Trophoblast cell (in vitro differentiated cells and primary cell): Measurements from ENCODE around the gene PRXL2B.
A peak's percentile ranks its signal among the peaks of the same experiment; 100 is the strongest.

Source experiments
- DNase-seq, 2 donors: peaks; one replicate each; pipeline ENCODE4 v3.0.0-alpha.2; 2016
- H2AFZ ChIP-seq: 2 replicates; pipeline ENCODE4 v1.6.1; 2013; ENCODE audit warnings: low read length, moderate library complexity, mild to moderate bottlenecking; ENCODE audit not compliant: insufficient read depth, poor library complexity
- H2AK5ac ChIP-seq: 2 replicates; pipeline ENCODE4 v1.6.1; 2013; ENCODE audit warnings: mild to moderate bottlenecking, low read length
- H2BK120ac ChIP-seq: 2 replicates; pipeline ENCODE4 v1.6.1; 2013; ENCODE audit warnings: low read length, mild to moderate bottlenecking, moderate library complexity; ENCODE audit not compliant: insufficient read depth, poor library complexity
- H2BK12ac ChIP-seq: 2 replicates; pipeline ENCODE4 v1.6.1; 2013; ENCODE audit warnings: mild to moderate bottlenecking, low read length, moderate library complexity
- H2BK5ac ChIP-seq: 2 replicates; pipeline ENCODE4 v1.6.1; 2013; ENCODE audit warnings: low read length, low read depth, moderate library complexity, mild to moderate bottlenecking; ENCODE audit not compliant: poor library complexity
- H3K14ac ChIP-seq: 2 replicates; pipeline ENCODE4 v1.6.1; 2013; ENCODE audit warnings: mild to moderate bottlenecking, low read length
- H3K18ac ChIP-seq: 2 replicates; pipeline ENCODE4 v1.6.1; 2013; ENCODE audit warnings: mild to moderate bottlenecking, low read length
- H3K23ac ChIP-seq: 2 replicates; pipeline ENCODE4 v1.6.1; 2013; ENCODE audit warnings: low read length
- H3K27ac ChIP-seq: 2 replicates; pipeline ENCODE4 v1.5.1; 2013; ENCODE audit warnings: low read depth, mild to moderate bottlenecking, inconsistent platforms, low read length, moderate library complexity
- H3K27me3 ChIP-seq: 2 replicates; pipeline ENCODE4 v1.6.1; 2013; ENCODE audit warnings: inconsistent platforms, mild to moderate bottlenecking, low read length, moderate library complexity; ENCODE audit not compliant: insufficient read depth
- H3K36me3 ChIP-seq, 2 experiments: 1 replicate in 1 of 2; 2 replicates in 1 of 2; pipeline ENCODE4 v1.6.1; 2013; ENCODE audit warnings: low read length in 2 of 2, mild to moderate bottlenecking in 2 of 2, moderate library complexity in 1 of 2; ENCODE audit not compliant: insufficient read depth in 2 of 2, control insufficient read depth in 1 of 2
- H3K4ac ChIP-seq: 2 replicates; pipeline ENCODE4 v1.6.1; 2013; ENCODE audit warnings: low read depth, mild to moderate bottlenecking, low read length, moderate library complexity
- H3K4me1 ChIP-seq, 2 experiments: 1 replicate in 1 of 2; 2 replicates in 1 of 2; pipeline ENCODE4 v1.6.1; 2013; ENCODE audit warnings: low read length in 2 of 2, mild to moderate bottlenecking in 2 of 2, moderate library complexity in 1 of 2; ENCODE audit not compliant: insufficient read depth in 2 of 2, control insufficient read depth in 1 of 2
- H3K4me2 ChIP-seq: 2 replicates; pipeline ENCODE4 v1.6.1; 2013; ENCODE audit warnings: inconsistent platforms, mild to moderate bottlenecking, low read length, moderate library complexity
- H3K4me3 ChIP-seq: 2 replicates; pipeline ENCODE4 v1.5.1; 2013; ENCODE audit warnings: mild to moderate bottlenecking, low read depth, low read length, inconsistent platforms
- H3K79me1 ChIP-seq: one replicate; pipeline ENCODE4 v1.6.1; 2013; ENCODE audit warnings: low read length
- H3K79me2 ChIP-seq: 2 replicates; pipeline ENCODE4 v1.6.1; 2013; ENCODE audit warnings: low read length, mild to moderate bottlenecking; ENCODE audit not compliant: control insufficient read depth, insufficient read depth, poor library complexity
- H3K9ac ChIP-seq: 2 replicates; pipeline ENCODE4 v1.6.1; 2013; ENCODE audit warnings: mild to moderate bottlenecking, low read length
- H3K9me3 ChIP-seq: 2 replicates; pipeline ENCODE4 v1.6.1; 2013; ENCODE audit warnings: low read depth, mild to moderate bottlenecking, control low read depth, inconsistent platforms, low read length; ENCODE audit not compliant: insufficient read depth
- H4K12ac ChIP-seq: 2 replicates; pipeline ENCODE4 v1.6.1; 2013; ENCODE audit warnings: low read depth, mild to moderate bottlenecking, low read length, moderate library complexity
- H4K8ac ChIP-seq: 2 replicates; pipeline ENCODE4 v1.6.1; 2013; ENCODE audit warnings: low read depth, mild to moderate bottlenecking, low read length, moderate library complexity
- H4K91ac ChIP-seq: one replicate; pipeline ENCODE4 v1.6.1; 2013; ENCODE audit warnings: low read depth, mild to moderate bottlenecking, low read length, moderate library complexity
- WGBS: extraction: QIAGEN DNeasy Blood & Tissue Kit; methylation state at CpG from one replicate; pipeline ENCODE4 v1.1.7; 2013; ENCODE audit warnings: missing lambda C conversion rate; ENCODE audit not compliant: insufficient read length, insufficient coverage; ENCODE audit errors: extremely low coverage; 5-methylcytosine and 5-hydroxymethylcytosine counted together

PRXL2B gene

GRCh38 chr1:2639203-2639602 lies 52.6 kb downstream of the PRXL2B start:
- Histone ChIP-seq H3K79me2 (peaks cover 8% of the 10 kb centered on the region), H3K36me3 (peaks cover 0 to 1% of the 10 kb centered on the region in 2 experiments), H3K4me2 (no peak overlapping the region), H3K27me3 (no peaks in the 10 kb centered on the region), H4K12ac (peak overlapping the region; percentile 26), H3K27ac (no peak overlapping the region), H2BK5ac (no peak overlapping the region), H2BK120ac (no peak overlapping the region), H3K79me1 (peaks cover 6% of the 10 kb centered on the region), H2AFZ (no peak overlapping the region), H2BK12ac (no peak overlapping the region), H3K23ac (no peak overlapping the region), H3K18ac (no peak overlapping the region), H3K9me3 (peaks cover 12% of the 10 kb centered on the region), H4K8ac (no peak overlapping the region), H2AK5ac (no peak overlapping the region), H3K4me3 (peak overlapping the region; percentile 1), H3K9ac (no peak overlapping the region), H4K91ac (no peak overlapping the region), H3K14ac (no peak overlapping the region), H3K4ac (no peak overlapping the region), H3K4me1 (peaks cover 7 to 14% of the 10 kb centered on the region in 2 experiments)
- WGBS: no CpG with 5 or more reads among the region's 11 CpGs
- DNase-seq: no peak

- peak overlapping the region; percentile 1 for H3K4me3 ChIP-seq
- H3K23ac ChIP-seq: no peak overlapping the region
- peaks cover 7 to 14% of the 10 kb centered on the region in 2 experiments for H3K4me1 ChIP-seq
- H3K79me1 ChIP-seq: peaks cover 6% of the 10 kb centered on the region
- H4K8ac ChIP-seq: no peak overlapping the region
- no peak overlapping the region for H2BK12ac ChIP-seq
- no peak overlapping the region for H3K27ac ChIP-seq
- no peak overlapping the region for H3K14ac ChIP-seq
- H3K18ac ChIP-seq: no peak overlapping the region
- no peak overlapping the region for H3K4ac ChIP-seq
- no CpG with 5 or more reads among the region's 26 CpGs for WGBS
- H3K27me3 ChIP-seq: no peaks in the 10 kb centered on the region
- H2BK120ac ChIP-seq: no peak overlapping the region
- H2BK5ac ChIP-seq: no peak overlapping the region
- peaks cover 8% of the 10 kb centered on the region for H3K79me2 ChIP-seq
- no peak overlapping the region for H4K91ac ChIP-seq
- peaks cover 14% of the 10 kb centered on the region for H3K9me3 ChIP-seq
- no peak overlapping the region for H3K4me2 ChIP-seq
- DNase-seq: no peak
- no peak overlapping the region for H2AFZ ChIP-seq
- no peak overlapping the region for H3K9ac ChIP-seq
- H3K36me3 ChIP-seq: peaks cover 0 to 1% of the 10 kb centered on the region in 2 experiments
- no peak overlapping the region for H2AK5ac ChIP-seq
- H4K12ac ChIP-seq: no peak overlapping the region
Measured at GRCh38 chr1:2639607-2640521, 53.3 kb downstream of the PRXL2B start.

- H2BK120ac ChIP-seq: no peak overlapping the region
- H4K91ac ChIP-seq: no peak overlapping the region
- H4K12ac ChIP-seq: no peak overlapping the region
- H3K79me1 ChIP-seq: peaks cover 6% of the 10 kb centered on the region
- no peak overlapping the region for H3K4me3 ChIP-seq
- no peak overlapping the region for H3K4me2 ChIP-seq
- no peak overlapping the region for H3K4ac ChIP-seq
- no peak overlapping the region for H3K14ac ChIP-seq
- no CpG with 5 or more reads among the region's 3 CpGs for WGBS
- no peak overlapping the region for H3K18ac ChIP-seq
- H3K9ac ChIP-seq: no peak overlapping the region
- H4K8ac ChIP-seq: no peak overlapping the region
- peaks cover 7 to 14% of the 10 kb centered on the region in 2 experiments for H3K4me1 ChIP-seq
- no peak overlapping the region for H2BK5ac ChIP-seq
- H2BK12ac ChIP-seq: no peak overlapping the region
- no peaks in the 10 kb centered on the region for H3K27me3 ChIP-seq
- H3K9me3 ChIP-seq: peaks cover 21% of the 10 kb centered on the region
- H2AFZ ChIP-seq: no peak overlapping the region
- H3K79me2 ChIP-seq: peaks cover 8% of the 10 kb centered on the region
- H2AK5ac ChIP-seq: no peak overlapping the region
- no peak overlapping the region for H3K27ac ChIP-seq
- no peak for DNase-seq
- no peak overlapping the region for H3K23ac ChIP-seq
- peaks cover 0 to 1% of the 10 kb centered on the region in 2 experiments for H3K36me3 ChIP-seq
Measured at GRCh38 chr1:2640626-2641025, 54.0 kb downstream of the PRXL2B start.
